ENCODE measurements around the gene DAGLA. TPM values are rescaled to one million over a fixed set of nuclear protein-coding genes. Genes with fewer than 3 reads are reported as not detected.
A peak's percentile ranks its signal among the peaks of the same experiment; 100 is the strongest.

The DAGLA gene, protein sequence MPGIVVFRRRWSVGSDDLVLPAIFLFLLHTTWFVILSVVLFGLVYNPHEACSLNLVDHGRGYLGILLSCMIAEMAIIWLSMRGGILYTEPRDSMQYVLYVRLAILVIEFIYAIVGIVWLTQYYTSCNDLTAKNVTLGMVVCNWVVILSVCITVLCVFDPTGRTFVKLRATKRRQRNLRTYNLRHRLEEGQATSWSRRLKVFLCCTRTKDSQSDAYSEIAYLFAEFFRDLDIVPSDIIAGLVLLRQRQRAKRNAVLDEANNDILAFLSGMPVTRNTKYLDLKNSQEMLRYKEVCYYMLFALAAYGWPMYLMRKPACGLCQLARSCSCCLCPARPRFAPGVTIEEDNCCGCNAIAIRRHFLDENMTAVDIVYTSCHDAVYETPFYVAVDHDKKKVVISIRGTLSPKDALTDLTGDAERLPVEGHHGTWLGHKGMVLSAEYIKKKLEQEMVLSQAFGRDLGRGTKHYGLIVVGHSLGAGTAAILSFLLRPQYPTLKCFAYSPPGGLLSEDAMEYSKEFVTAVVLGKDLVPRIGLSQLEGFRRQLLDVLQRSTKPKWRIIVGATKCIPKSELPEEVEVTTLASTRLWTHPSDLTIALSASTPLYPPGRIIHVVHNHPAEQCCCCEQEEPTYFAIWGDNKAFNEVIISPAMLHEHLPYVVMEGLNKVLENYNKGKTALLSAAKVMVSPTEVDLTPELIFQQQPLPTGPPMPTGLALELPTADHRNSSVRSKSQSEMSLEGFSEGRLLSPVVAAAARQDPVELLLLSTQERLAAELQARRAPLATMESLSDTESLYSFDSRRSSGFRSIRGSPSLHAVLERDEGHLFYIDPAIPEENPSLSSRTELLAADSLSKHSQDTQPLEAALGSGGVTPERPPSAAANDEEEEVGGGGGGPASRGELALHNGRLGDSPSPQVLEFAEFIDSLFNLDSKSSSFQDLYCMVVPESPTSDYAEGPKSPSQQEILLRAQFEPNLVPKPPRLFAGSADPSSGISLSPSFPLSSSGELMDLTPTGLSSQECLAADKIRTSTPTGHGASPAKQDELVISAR
- 0.94 TPM for total RNA-seq

DNA sequence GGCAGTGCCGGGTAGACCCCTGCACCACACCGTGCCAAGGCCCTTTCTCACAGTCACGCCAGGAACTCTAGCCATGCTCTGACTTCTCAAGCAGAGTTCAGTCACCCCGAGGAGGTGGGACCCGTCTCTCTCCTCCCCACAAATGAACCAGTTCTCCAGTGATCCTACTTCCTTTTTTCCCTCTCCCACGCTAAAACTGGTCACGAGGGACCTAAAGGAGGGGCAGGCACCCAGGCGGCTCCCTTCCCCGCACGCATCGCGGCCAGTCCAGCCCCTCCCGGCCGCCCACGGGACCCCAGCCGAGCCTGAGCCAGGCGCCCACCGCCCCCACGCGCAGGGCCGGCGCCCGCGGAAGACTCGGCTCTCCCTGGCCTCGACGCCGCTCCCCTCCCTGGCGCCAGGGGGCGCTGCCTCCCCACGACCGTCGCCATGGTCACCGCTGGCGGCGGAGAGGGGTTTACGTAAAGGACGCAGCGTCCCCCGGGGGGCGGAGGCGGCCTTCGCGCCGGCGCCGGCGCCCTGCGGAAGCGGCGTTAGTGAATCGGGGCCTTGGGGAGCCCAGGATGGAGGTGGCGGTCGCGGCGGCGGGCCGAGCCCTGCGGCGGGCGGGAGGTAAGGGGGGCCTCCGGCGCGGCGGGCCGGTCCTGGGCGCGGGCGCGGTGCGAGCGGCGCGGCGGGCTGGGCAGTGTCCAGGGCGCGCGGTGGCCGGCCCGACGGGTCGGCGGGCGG lies at the start of gene DAGLA:
TSS of gene DAGLA (plus strand) at position 499 of the 729 bp plus-strand sequence. CDS start 39,765 bp downstream, outside the sequence.
- Histone ChIP-seq H3K4me1 (ENCODE audit: insufficient read depth, low read length) (peaks cover 26% of the 10 kb centered on the region), H3K9me3 (ENCODE audit: low read depth, low read length) (no peaks in the 10 kb centered on the region), H3K4me3 (ENCODE audit: low read length) (peak within 1 kb of the TSS; percentile 19), H3K27me3 (ENCODE audit: insufficient read depth, low read length) (peaks cover 13% of the 10 kb centered on the region)

DNA sequence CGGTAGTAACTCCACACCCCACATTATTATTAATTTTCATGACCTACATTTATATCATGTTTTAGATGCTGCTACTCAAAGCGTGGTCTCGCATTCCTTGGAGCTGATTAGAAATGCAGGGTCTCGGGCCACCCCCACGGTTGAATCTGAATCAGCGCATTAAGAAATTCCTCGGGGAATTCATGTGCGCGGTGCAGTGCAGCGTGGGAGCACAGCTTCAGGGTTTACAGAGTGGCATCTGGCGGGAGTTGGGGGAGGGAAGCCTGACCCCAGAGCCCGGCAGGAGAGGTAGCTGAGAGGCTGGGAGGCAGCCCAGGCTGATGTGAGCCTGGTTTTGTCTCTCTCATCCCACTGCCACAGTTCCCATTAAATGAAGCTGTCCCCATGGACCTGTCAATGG lies 48.1 kb upstream of the DAGLA start:
- H3K4me1 ChIP-seq (ENCODE audit: insufficient read depth, low read length): no peaks in the 10 kb centered on the region
- H3K4me3 ChIP-seq (ENCODE audit: low read length): no peak overlapping the region
- H3K9me3 ChIP-seq (ENCODE audit: low read depth, low read length): no peaks in the 10 kb centered on the region
- no peaks in the 10 kb centered on the region for H3K27me3 ChIP-seq (ENCODE audit: insufficient read depth, low read length)

DNA sequence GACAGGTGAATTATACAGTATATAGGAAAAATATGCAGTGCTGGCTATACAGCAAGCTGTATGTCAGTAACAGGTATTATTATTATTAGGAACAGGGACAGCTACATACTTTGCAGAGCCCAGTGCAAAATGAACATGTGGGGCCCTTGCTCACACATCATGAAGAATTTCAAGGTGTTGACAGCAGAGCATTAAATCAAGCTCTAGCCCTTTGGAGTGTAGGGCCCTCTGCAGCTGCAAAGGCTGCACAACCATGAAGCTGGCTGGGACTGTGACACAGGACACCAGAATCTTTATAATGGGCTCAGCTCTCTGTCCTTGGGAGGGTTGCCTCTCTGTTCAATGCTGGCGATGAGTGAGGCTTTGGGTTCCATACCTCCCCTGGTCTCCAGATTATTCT lies 44.9 kb upstream of the DAGLA start:
- Histone ChIP-seq H3K4me1 (ENCODE audit: insufficient read depth, low read length) (no peaks in the 10 kb centered on the region), H3K4me3 (ENCODE audit: low read length) (no peak overlapping the region), H3K27me3 (ENCODE audit: insufficient read depth, low read length) (no peaks in the 10 kb centered on the region), H3K9me3 (ENCODE audit: low read depth, low read length) (no peaks in the 10 kb centered on the region)

DNA sequence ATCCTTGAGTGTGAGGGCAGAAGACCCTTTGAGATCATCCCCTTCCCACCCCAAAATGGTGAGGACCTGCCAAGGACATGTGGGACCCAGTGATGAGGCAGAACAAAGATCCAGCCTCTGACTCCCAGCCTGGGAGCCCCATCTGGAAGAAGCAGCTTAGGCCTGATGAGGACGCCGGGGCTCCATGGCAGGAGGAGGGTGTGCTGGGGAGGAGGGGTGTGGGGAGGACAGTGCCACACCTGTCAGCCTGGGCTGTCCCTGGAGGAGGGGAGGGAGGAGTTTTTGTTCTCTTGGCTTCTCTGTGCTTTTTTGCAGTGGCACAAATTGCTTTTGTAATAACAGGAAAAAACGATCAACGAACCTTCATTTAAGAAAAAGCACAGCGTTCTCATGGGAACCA lies 44.4 kb upstream of the DAGLA start:
- no peaks in the 10 kb centered on the region for H3K9me3 ChIP-seq (ENCODE audit: low read depth, low read length)
- no peaks in the 10 kb centered on the region for H3K4me1 ChIP-seq (ENCODE audit: insufficient read depth, low read length)
- H3K4me3 ChIP-seq (ENCODE audit: low read length): no peak overlapping the region
- no peaks in the 10 kb centered on the region for H3K27me3 ChIP-seq (ENCODE audit: insufficient read depth, low read length)

DNA sequence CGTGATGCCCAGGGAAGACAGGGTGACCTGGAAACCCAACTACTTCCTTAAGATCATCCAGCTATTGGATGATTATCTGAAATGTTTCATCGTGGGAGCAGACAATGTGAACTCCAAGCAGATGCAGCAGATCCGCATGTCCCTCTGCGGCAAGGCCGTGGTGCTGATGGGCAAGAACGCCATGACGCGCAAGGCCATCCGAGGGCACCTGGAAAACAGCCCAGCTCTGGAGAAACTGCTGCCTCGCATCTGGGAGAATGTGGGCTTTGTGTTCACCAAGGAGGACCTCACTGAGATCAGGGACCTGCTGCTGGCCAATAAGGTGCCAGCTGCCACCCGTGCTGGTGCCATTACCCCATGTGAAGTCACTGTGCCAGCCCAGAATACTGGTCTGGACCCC lies 43.5 kb upstream of the DAGLA start:
- Histone ChIP-seq H3K9me3 (ENCODE audit: low read depth, low read length) (no peaks in the 10 kb centered on the region), H3K4me1 (ENCODE audit: insufficient read depth, low read length) (no peaks in the 10 kb centered on the region), H3K27me3 (ENCODE audit: insufficient read depth, low read length) (no peaks in the 10 kb centered on the region), H3K4me3 (ENCODE audit: low read length) (no peak overlapping the region)

DNA sequence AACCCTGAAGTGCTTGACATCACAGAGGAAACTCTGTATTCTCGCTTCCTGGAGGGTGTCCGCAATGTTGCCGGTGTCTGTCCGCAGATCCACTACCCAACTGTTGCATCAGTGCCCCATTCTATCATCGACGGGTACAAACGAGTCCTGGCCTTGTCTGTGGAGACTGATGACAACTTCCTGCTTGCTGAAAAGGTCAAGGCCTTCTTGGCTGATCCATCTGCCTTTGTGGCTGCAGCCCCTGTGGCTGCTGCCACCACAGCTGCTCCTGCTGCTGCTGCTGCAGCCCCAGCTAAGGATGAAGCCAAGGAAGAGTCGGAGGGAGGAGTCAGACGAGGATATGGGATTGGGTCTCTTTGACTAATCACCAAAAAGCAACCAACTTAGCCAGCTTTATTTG lies 42.9 kb upstream of the DAGLA start:
- H3K4me1 ChIP-seq (ENCODE audit: insufficient read depth, low read length): no peaks in the 10 kb centered on the region
- H3K9me3 ChIP-seq (ENCODE audit: low read depth, low read length): no peaks in the 10 kb centered on the region
- H3K4me3 ChIP-seq (ENCODE audit: low read length): no peak overlapping the region
- H3K27me3 ChIP-seq (ENCODE audit: insufficient read depth, low read length): no peaks in the 10 kb centered on the region

DNA sequence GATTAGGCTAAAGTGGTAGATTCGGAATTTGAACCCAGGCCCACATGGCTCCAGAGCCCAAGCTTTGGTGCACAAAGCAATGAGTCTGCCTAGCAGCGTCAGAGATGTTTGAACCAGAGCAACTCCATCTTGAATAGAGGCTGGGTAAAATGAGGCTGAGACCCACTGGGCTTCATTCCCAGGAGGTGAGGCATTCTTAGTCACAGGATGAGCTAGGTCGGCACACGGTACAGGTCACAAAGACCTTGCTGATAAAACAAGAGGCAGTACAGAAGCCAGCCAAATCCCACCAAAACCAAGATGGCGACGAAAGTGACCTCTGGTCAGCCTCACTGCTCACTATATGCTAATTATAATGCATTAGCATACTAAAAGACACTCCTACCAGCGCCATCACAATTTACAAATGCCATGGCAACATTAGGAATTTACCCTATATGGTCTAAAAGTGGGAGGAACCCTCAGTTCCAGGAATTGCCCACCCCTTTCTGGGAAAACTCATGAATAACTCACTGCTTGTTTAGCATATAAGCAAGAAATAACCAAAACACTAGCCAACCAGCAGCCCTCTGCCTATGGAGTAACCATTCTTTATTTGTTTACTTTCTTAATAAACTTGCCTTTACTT lies 40.3 kb upstream of the DAGLA start:
- no peak overlapping the region for H3K4me3 ChIP-seq (ENCODE audit: low read length)
- H3K4me1 ChIP-seq (ENCODE audit: insufficient read depth, low read length): no peaks in the 10 kb centered on the region

DNA sequence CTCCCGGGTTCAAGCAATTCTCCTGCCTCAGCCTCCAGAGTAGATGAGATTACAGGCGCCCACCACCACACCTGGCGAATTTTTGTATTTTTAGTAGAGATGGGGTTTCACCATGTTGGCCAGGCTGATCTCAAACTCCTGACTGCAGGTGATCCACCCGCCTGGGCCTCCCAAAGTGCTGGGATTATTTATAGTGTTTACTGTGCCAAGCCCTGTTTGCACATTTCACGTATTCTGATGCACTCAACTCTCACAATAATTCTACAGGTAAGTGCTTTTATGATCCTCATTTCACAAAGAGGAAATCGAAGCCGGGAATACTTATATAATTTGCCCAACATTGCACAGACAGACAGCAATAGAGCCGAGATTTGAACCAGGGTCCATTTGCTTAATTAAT lies 38.0 kb upstream of the DAGLA start:
- H3K9me3 ChIP-seq (ENCODE audit: low read depth, low read length): no peaks in the 10 kb centered on the region
- no peaks in the 10 kb centered on the region for H3K4me1 ChIP-seq (ENCODE audit: insufficient read depth, low read length)
- H3K4me3 ChIP-seq (ENCODE audit: low read length): no peak overlapping the region
- no peaks in the 10 kb centered on the region for H3K27me3 ChIP-seq (ENCODE audit: insufficient read depth, low read length)

More for the DNA sequence above, 40.3 kb upstream of the DAGLA start:
- Histone ChIP-seq H3K27me3 (ENCODE audit: insufficient read depth, low read length) (no peaks in the 10 kb centered on the region), H3K9me3 (ENCODE audit: low read depth, low read length) (no peaks in the 10 kb centered on the region)

DNA sequence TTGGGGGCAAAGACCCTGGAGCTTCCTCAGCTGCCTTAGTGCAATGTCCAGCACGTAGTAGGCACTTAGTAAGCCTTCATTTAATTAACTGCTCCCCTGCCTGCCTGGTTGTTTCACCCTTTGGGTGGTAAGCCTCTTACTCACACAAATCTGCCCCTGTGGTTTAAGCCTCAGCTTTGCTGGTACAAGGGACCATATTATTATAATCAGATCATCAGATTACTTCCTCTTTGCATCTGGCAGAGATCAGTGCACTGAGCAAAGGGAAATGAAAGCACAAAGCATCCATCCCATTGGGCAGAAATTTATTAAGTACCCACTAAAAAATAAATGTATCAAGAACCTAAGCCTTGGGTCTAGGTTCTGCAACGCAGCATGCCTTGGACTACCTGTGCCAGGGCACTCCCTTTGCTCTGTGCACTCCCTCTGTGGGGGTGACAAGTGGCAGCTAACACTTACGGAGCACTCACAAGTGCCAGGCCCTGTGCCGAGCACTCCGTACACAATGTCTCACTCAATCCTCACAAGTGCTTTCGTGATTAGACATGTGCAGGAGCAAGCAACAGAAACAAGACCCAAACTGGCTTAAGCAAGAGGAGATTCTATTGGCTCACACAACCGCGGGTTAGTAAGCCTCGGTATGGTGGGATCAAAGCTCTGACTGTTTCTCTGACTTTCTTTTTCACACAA lies 34.9 kb upstream of the DAGLA start:
- Histone ChIP-seq H3K4me3 (ENCODE audit: low read length) (no peak overlapping the region), H3K9me3 (ENCODE audit: low read depth, low read length) (no peaks in the 10 kb centered on the region)

DNA sequence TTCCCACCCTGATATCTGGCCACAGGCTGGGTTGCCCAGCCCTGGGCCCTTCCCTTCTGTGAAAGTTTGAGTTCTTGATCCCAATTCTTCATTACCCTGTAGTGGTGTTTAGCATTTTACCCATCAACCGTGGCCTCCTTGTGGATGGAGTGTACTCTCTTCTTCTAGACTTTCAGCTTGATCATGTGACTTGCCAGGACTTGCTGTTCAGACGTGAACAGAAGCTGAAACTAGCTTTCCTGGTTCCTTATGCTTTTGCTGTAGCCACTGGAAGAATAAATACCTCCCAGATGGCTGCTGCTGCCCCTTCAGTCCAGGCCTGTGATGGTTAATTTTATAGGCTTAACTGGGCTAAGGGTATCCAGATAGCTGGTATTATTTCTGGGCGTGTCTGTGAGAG lies 32.7 kb upstream of the DAGLA start:
- no peaks in the 10 kb centered on the region for H3K9me3 ChIP-seq (ENCODE audit: low read depth, low read length)
- H3K27me3 ChIP-seq (ENCODE audit: insufficient read depth, low read length): no peaks in the 10 kb centered on the region
- H3K4me1 ChIP-seq (ENCODE audit: insufficient read depth, low read length): no peaks in the 10 kb centered on the region
- no peak overlapping the region for H3K4me3 ChIP-seq (ENCODE audit: low read length)

More for the DNA sequence above, 34.9 kb upstream of the DAGLA start:
- Histone ChIP-seq H3K4me1 (ENCODE audit: insufficient read depth, low read length) (no peaks in the 10 kb centered on the region), H3K27me3 (ENCODE audit: insufficient read depth, low read length) (no peaks in the 10 kb centered on the region)

DNA sequence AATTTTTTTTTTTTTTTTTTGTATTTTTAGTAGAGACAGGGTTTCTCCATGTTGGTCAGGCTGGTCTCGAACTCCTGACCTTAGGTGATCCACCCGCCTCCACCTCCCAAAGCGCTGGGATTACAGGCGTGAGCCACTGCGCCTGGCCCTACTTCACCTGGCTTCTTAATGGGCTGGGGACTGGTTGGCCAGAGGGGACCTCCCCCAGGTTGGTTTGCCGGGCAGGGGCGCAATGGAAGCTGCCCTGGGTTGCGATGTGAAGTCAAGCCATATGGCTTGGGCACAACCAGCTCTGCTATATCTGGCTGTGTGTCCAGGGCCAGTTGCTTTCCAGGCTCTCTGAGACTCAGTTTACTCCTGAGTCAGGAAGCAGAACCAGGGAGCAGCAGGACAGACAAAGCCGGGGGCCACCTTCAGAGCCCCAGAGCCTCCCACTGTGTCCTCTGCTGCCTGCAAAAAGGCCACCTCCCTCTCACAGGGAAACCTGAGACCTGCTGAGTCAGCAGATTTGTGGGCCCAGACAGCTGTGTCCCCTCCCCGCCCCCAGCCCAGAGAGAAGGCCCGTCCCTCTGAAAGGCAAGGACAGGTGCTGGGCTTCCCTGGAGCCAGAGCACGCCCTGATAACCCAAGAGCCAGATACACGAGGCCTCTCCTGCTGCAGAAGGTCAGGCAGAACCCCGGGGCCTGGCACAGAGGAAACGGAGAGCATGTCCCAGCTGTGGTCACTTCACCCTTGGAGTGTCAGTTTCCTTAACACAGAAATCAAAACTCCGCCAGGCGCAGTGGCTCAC lies 29.2 kb upstream of the DAGLA start:
- H3K4me3 ChIP-seq (ENCODE audit: low read length): no peak overlapping the region
- H3K9me3 ChIP-seq (ENCODE audit: low read depth, low read length): no peaks in the 10 kb centered on the region
- no peaks in the 10 kb centered on the region for H3K27me3 ChIP-seq (ENCODE audit: insufficient read depth, low read length)
- H3K4me1 ChIP-seq (ENCODE audit: insufficient read depth, low read length): peaks cover 10% of the 10 kb centered on the region

DNA sequence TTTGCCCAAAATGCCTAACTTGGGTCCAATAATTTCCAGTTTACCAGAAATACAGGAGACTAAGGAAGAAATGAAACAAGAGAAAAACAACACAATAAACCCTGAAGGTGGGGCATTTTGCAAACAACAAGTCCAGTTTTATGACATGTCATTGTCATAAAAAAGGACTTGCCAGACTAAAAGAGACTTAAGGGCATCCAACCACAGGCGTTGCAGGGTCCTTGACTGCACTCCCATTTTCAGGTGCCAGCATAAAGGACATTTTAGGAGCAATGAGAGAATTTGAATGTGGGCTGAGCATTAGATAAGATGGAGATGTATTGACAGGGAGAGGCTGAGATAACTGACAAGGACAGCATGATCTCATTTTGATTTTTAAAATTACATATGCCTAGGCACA lies 28.1 kb upstream of the DAGLA start:
- H3K4me1 ChIP-seq (ENCODE audit: insufficient read depth, low read length): peaks cover 10% of the 10 kb centered on the region
- H3K4me3 ChIP-seq (ENCODE audit: low read length): no peak overlapping the region
- no peaks in the 10 kb centered on the region for H3K9me3 ChIP-seq (ENCODE audit: low read depth, low read length)
- H3K27me3 ChIP-seq (ENCODE audit: insufficient read depth, low read length): no peaks in the 10 kb centered on the region

DNA sequence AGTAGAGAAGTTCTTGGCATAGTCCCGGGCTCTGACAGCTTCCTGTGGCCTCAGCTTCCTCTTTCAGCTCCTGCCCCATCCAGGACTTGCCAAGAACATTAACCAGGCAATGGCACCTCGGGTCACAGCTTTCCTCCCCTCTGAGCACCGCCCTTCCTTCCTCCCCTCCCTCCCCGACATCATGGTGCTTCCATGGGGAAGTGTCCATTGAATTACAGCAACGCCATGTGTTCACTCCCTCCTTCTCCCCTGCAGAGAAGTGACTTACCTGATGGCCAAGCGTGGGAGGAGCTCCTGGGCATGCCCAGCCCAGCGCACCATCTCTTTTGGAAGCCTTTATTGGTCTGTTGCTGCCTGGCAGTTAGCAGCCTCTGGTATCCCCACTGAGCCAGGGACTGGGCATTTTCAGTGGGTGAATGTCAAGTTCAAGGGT lies 25.8 kb upstream of the DAGLA start:
- Histone ChIP-seq H3K4me1 (ENCODE audit: insufficient read depth, low read length) (peaks cover 10% of the 10 kb centered on the region), H3K4me3 (ENCODE audit: low read length) (no peak overlapping the region), H3K9me3 (ENCODE audit: low read depth, low read length) (no peaks in the 10 kb centered on the region), H3K27me3 (ENCODE audit: insufficient read depth, low read length) (no peaks in the 10 kb centered on the region)

Measured in mononuclear cell (primary cell).